SK-N-MC (cell line): ENCODE measurements around the gene HPRT1.

Source experiments
- DNase-seq: peaks from one replicate; pipeline ENCODE4 v3.0.0-alpha.2; 2011; ENCODE audit warnings: low read depth, low spot score
- H3K27ac ChIP-seq: fragments of 200-600 bp; sonication (generic); 2 replicates; pipeline ENCODE4 v1.5.1; 2016; ENCODE audit warnings: mixed run types
- H3K36me3 ChIP-seq: fragments of 200-600 bp; sonication (generic); 2 replicates; pipeline ENCODE4 v1.6.1; 2017; ENCODE audit warnings: antibody characterized with exemption, low read length, mixed read lengths; ENCODE audit not compliant: insufficient read depth
- H3K4me3 ChIP-seq: fragments of 200-600 bp; sonication (generic); 2 replicates; pipeline ENCODE4 v1.5.1; 2016
- H3K9ac ChIP-seq: fragments of 200-600 bp; sonication (generic); 2 replicates; pipeline ENCODE4 v1.8.0; 2017; ENCODE audit warnings: mixed run types, mixed read lengths; ENCODE audit not compliant: insufficient read length
- H3K9me3 ChIP-seq: fragments of 200-600 bp; sonication (generic); 2 replicates; pipeline ENCODE4 v1.6.1; 2017; ENCODE audit warnings: low read depth, mild to moderate bottlenecking, antibody characterized with exemption, low read length, moderate library complexity, mixed read lengths
- EZH2 ChIP-seq: fragments of 200-600 bp; sonication (generic); IDR thresholded peaks from one replicate; pipeline ENCODE4 v1.6.1; 2017; ENCODE audit warnings: antibody characterized with exemption
- FOXP2 ChIP-seq: optimal IDR thresholded peaks from 2 replicates; pipeline ENCODE3; 2011; ENCODE audit warnings: mild to moderate bottlenecking, moderate library complexity; ENCODE audit not compliant: insufficient read depth; ENCODE audit errors: extremely low read length, control extremely low read depth
- POLR2AphosphoS5 ChIP-seq: IDR thresholded peaks from 2 replicates; pipeline ENCODE4 v1.6.1; 2012; ENCODE audit warnings: mild to moderate bottlenecking, low read depth, low read length, borderline replicate concordance

Gene HPRT1

DNA sequence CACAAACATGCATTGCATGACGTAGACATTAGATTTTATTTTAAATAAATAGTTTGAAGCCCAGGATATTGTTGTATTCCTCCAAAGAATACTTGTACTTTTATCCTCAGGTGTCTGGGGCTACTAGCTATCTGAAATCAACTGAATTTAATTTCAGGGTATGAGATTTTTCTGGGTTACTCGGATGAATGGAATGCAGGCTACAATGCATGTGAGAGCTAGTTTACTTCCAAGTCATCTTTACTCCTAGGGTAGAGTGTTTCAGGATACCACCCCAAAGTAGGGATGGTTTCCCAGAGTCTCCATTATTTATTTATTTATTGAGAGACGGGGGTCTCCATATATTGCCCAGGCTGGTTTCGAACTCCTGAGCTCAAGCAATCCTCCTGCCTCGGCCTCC, 66.4 kb downstream of the HPRT1 start:
- no peaks in the 10 kb centered on the region for H3K36me3 ChIP-seq
- H3K27ac ChIP-seq: no peak overlapping the region
- no peak overlapping the region for H3K9ac ChIP-seq
- DNase-seq: no peak
- H3K4me3 ChIP-seq: no peak overlapping the region
- no peaks in the 10 kb centered on the region for H3K9me3 ChIP-seq
- no peak for TF ChIP-seq EZH2
- no peak for TF ChIP-seq FOXP2
- no peak for TF ChIP-seq POLR2AphosphoS5

- Histone ChIP-seq H3K4me3 (no peak overlapping the region), H3K9me3 (no peaks in the 10 kb centered on the region), H3K36me3 (no peaks in the 10 kb centered on the region), H3K9ac (no peak overlapping the region), H3K27ac (no peak overlapping the region)
- TF ChIP-seq EZH2 (no peak), FOXP2 (no peak), POLR2AphosphoS5 (no peak)
- no peak for DNase-seq
Observed at GRCh38 chrX:134528960-134529359, 69.0 kb downstream of the HPRT1 start.

- Histone ChIP-seq H3K36me3 (no peaks in the 10 kb centered on the region), H3K27ac (no peak overlapping the region), H3K9me3 (no peaks in the 10 kb centered on the region), H3K9ac (no peak overlapping the region), H3K4me3 (no peak overlapping the region)
- no peak for TF ChIP-seq FOXP2
- TF ChIP-seq EZH2: no peak
- DNase-seq: no peak
Observed at GRCh38 chrX:134529481-134529880, 69.5 kb downstream of the HPRT1 start.

DNA sequence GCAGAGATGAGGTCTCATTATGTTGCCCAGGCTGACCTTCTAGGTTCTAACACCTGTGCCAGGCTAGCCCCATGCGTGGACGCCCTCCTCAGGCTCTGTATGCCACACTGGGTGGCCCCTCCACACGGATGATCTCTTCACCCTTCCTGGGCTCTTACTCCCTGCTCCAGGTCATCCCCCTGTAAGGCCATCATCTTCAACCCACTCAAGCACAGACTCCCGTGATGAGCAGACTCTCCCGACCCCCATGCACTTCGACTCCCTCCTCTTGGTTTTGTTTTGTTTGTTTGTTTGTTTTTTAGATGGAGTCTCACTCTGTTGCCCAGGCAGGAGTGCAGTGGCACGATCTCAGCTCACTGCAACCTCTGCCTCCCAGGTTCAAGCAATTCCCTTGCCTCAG, 70.9 kb downstream of the HPRT1 start:
- H3K27ac ChIP-seq: no peak overlapping the region
- H3K9me3 ChIP-seq: no peaks in the 10 kb centered on the region
- TF ChIP-seq EZH2 (no peak), FOXP2 (no peak), POLR2AphosphoS5 (no peak)
- H3K4me3 ChIP-seq: no peak overlapping the region
- no peak for DNase-seq
- H3K36me3 ChIP-seq: no peaks in the 10 kb centered on the region
- H3K9ac ChIP-seq: no peak overlapping the region

- DNase-seq: no peak
- Histone ChIP-seq H3K36me3 (no peaks in the 10 kb centered on the region), H3K27ac (no peak overlapping the region), H3K4me3 (no peak overlapping the region), H3K9me3 (no peaks in the 10 kb centered on the region), H3K9ac (no peak overlapping the region)
- no peak for TF ChIP-seq FOXP2
Observed at GRCh38 chrX:134533352-134533751, 73.4 kb downstream of the HPRT1 start.

DNA sequence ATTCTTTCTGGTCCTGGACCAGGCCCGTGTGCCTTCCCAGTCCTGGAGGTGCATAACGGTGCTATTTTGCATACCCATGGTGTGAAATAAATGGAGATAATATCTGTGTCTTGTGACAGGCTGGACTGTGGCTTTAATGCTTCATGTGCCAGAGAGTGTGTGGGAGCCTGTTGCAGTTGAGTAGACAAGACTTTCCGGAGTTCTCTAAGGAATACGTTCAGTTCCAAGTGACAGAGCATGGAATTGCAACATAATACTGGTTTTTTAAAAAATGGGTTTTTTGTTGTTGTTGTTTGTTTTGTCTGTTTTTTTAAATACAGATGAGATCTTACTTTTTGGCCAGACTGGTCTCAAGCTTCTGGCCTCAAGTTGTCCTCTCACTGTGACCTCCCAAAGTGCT, 74.0 kb downstream of the HPRT1 start:
- DNase-seq: no peak
- H3K27ac ChIP-seq: no peak overlapping the region
- H3K4me3 ChIP-seq: no peak overlapping the region
- no peaks in the 10 kb centered on the region for H3K36me3 ChIP-seq
- no peak overlapping the region for H3K9ac ChIP-seq
- TF ChIP-seq EZH2: no peak
- H3K9me3 ChIP-seq: no peaks in the 10 kb centered on the region

GRCh38 chrX:134537179-134537955, 77.4 kb downstream of the HPRT1 start:
- no peak for TF ChIP-seq POLR2AphosphoS5
- Histone ChIP-seq H3K27ac (no peak overlapping the region), H3K9ac (no peak overlapping the region), H3K4me3 (no peak overlapping the region), H3K9me3 (no peaks in the 10 kb centered on the region), H3K36me3 (no peaks in the 10 kb centered on the region)
- no peak for DNase-seq

DNA sequence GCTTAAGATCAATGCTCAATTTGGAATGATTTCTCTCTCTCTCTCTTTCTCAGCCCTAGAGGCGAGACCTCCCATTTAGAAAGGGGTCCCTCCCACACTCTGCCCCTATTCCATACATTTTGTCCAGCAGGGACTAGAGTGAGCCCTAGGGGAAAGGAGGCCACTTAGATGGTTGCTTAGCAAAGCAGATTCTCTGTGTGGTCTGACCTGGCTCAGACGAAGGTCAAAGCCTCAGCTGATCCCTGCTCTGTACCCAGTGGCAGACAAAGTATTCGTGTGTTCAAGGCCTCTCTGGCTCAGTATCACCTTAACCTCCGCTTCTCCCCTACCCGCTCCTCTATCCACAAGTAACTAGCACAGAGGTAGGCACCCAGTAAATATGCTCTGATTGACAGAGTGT, 78.4 kb downstream of the HPRT1 start:
- no peak for TF ChIP-seq FOXP2
- no peak for TF ChIP-seq EZH2
- TF ChIP-seq POLR2AphosphoS5: no peak
- Histone ChIP-seq H3K9me3 (no peaks in the 10 kb centered on the region), H3K27ac (no peak overlapping the region), H3K36me3 (no peaks in the 10 kb centered on the region), H3K4me3 (no peak overlapping the region), H3K9ac (no peak overlapping the region)
- DNase-seq: no peak

DNA sequence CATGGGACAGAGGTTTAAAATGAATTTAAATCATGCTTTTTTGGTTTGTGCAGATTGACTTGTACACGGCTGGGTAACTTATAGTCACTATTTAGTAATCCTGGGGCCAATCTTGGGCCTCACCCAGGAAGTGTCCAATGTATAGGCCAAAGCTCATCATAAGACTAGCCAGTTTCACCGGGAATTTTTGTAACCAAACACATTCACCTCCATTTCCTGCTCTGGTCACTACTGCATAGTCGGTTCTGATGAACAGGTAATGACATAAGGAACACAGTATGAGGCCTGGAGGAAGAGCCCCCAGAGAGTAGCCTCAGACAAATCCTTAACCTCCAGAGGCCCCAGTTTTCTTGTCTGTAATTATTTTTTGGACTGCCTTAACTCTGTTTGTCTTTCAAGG, 81.9 kb downstream of the HPRT1 start:
- no peak for DNase-seq
- TF ChIP-seq POLR2AphosphoS5 (no peak), EZH2 (no peak), FOXP2 (no peak)
- no peak overlapping the region for H3K4me3 ChIP-seq

GRCh38 chrX:134542485-134542884, 82.5 kb downstream of the HPRT1 start:
- no peak for DNase-seq
- no peaks in the 10 kb centered on the region for H3K9me3 ChIP-seq
- H3K36me3 ChIP-seq: peaks cover 3% of the 10 kb centered on the region; the same call in 1 of the 2 replicates
- H3K9ac ChIP-seq: no peak overlapping the region
- no peak overlapping the region for H3K27ac ChIP-seq
- no peak for TF ChIP-seq EZH2
- 0 out of 2 replicates have a peak, but pooled peaks have one; percentile 29 for TF ChIP-seq POLR2AphosphoS5
- no peak for TF ChIP-seq FOXP2
- no peak overlapping the region for H3K4me3 ChIP-seq

More for the DNA sequence above, 81.9 kb downstream of the HPRT1 start:
- Histone ChIP-seq H3K27ac (no peak overlapping the region), H3K9ac (no peak overlapping the region), H3K9me3 (no peaks in the 10 kb centered on the region), H3K36me3 (peaks cover 3% of the 10 kb centered on the region; the same call in 1 of the 2 replicates)
